Activated CD4-positive, alpha-beta memory T cell treated with anti-CD3 and anti-CD28 coated beads for 36 hours (primary cell): ENCODE results near the gene LPP. TPM values are rescaled to one million over a fixed set of nuclear protein-coding genes. Genes with fewer than 3 reads are reported as not detected.

ENCODE experiments used
- CTCF ChIA-PET: fragments of 350-600 bp; sonication (Branson Sonifier 250); formaldehyde crosslinking; loops from one replicate; lab custom pipeline; 2021; ENCODE audit warnings: antibody characterized with exemption, inconsistent platforms; lab: Charles Lee
- POLR2A ChIA-PET: fragments of 350-600 bp; sonication (Branson Sonifier 250); formaldehyde crosslinking; loops from one replicate; lab custom pipeline; 2021; ENCODE audit warnings: antibody characterized with exemption; lab: Charles Lee
- DNase-seq: peaks from one replicate; pipeline ENCODE4 v3.0.0-alpha.2; 2020
- H3K27ac Mint-ChIP-seq: one replicate; pipeline ENCODE4 v1.8.0; 2021; ENCODE audit warnings: mixed read lengths
- H3K27me3 Mint-ChIP-seq: one replicate; pipeline ENCODE4 v1.8.0; 2021; ENCODE audit warnings: mixed read lengths
- H3K36me3 Mint-ChIP-seq: one replicate; pipeline ENCODE4 v1.8.0; 2021; ENCODE audit warnings: mixed read lengths
- H3K4me1 Mint-ChIP-seq: one replicate; pipeline ENCODE4 v1.8.0; 2021; ENCODE audit warnings: low read depth, mixed read lengths
- H3K4me3 Mint-ChIP-seq: one replicate; pipeline ENCODE4 v1.8.0; 2021; ENCODE audit warnings: mild to moderate bottlenecking, mixed read lengths
- H3K9me3 Mint-ChIP-seq: one replicate; pipeline ENCODE4 v1.8.0; 2021; ENCODE audit warnings: mixed read lengths
- intact Hi-C: fragments of 100-400 bp; cut with micrococcal nuclease; formaldehyde crosslinking; loops from one replicate; pipeline ENCODE4 v1.15.1; 2023
- total RNA-seq, 2 experiments: library from RNA; stranded (reverse); gene quantifications; one replicate each; pipeline ENCODE4 v1.2.3, GENCODE V29; 2021

LPP gene
- total RNA-seq, 2 experiments from 2014 or later: 41.0 to 43.6 TPM

DNA sequence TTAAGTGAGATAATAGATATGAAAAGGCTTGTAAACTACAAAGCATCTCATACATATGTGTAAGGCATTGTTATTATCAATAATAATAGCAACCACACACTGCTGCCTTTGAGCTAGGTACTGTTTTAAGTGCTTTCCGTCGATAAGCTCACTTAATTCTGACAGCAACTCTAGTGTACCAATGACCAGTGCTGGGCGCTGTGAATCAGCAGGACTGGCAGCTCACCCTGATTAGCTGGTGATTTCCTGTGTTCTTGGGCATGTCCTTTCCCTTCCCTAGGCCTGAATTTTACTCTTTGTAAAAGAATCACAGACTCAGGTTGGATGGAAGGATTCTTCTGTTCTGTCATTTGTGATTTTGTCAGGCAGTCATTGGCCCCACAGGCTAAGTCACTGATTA, 215.6 kb downstream of the LPP start:
- Mint-ChIP-seq H3K9me3 (no peaks in the 10 kb centered on the region), H3K36me3 (peaks cover 3% of the 10 kb centered on the region), H3K4me1 (peaks cover 9% of the 10 kb centered on the region), H3K27ac (no peak overlapping the region), H3K4me3 (no peak overlapping the region), H3K27me3 (no peaks in the 10 kb centered on the region)
- ChIA-PET CTCF (interaction anchor here (2.3 kb wide), 1 partner anchor 630 kb away, joined by 9 read pairs; no protein-coding TSS in a partner anchor), POLR2A (no interaction called here)
- intact Hi-C loops: no loop called here
- no peak for DNase-seq

DNA sequence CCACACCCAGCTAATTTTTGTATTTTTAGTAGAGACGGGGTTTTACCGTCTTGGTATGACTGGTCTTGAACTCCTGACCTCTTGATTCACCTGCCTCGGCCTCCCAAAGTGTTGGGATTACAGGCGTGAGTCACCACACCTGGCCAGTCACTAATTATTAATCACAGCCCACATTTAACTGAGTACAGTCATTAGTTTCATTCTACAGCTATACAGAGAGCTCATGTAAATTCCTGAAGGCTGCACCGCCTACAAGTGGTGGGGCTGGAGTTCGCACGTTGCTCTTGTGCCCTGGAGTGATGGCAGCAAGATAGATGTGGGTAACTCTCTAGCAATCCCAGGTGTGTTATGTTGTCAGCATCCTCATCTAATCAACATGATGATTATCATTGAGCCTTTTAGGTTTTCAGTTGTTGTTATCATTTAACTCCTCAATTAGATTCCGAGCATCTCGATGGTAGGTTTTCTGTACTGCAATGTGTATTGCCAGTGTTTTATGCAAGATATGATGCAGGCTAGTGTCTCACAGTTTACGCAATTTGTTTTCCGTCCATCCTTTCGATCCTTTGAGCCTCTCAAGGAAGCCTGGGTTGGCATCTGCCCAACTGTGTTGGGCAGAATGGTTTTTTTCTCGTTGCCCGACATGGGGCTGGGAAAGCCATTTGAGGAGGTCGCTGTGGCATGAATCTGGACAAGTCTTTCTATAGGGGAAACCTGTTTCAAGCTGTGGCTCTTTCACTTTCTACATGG, 216.3 kb downstream of the LPP start:
- Mint-ChIP-seq H3K36me3 (peaks cover 4% of the 10 kb centered on the region), H3K27ac (no peak overlapping the region), H3K4me3 (no peak overlapping the region), H3K4me1 (peaks cover 9% of the 10 kb centered on the region), H3K27me3 (no peaks in the 10 kb centered on the region), H3K9me3 (no peaks in the 10 kb centered on the region)
- ChIA-PET POLR2A (no interaction called here), CTCF (interaction anchor here (2.3 kb wide), 1 partner anchor 630 kb away, joined by 9 read pairs; no protein-coding TSS in a partner anchor)
- no peak for DNase-seq
- intact Hi-C loops: no loop called here

DNA sequence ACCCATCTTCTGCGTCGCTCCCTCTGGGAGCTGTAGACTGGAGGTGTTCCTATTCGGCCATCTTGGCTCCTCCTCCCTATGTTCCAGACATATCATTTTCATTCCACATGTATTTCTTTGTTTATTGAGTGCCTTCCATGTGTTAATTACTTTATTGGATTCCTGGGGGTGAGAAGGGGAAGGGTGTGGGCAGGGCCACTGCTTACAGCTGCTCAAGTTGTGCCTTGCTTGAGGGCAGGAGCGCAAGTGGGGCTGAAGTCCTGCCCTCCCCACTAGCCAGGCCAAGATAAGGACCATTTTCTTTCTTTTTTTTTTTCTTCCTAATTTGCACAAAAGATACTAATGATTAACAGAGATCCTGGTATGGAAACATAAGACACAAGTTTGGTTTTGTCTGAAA, 224.8 kb downstream of the LPP start:
- intact Hi-C loops: no loop called here
- Mint-ChIP-seq H3K27ac (no peak overlapping the region), H3K36me3 (peaks cover 7% of the 10 kb centered on the region), H3K4me1 (no peaks in the 10 kb centered on the region), H3K4me3 (no peak overlapping the region), H3K27me3 (no peaks in the 10 kb centered on the region), H3K9me3 (no peaks in the 10 kb centered on the region)
- ChIA-PET CTCF (no interaction called here), POLR2A (no interaction called here)
- no peak for DNase-seq

DNA sequence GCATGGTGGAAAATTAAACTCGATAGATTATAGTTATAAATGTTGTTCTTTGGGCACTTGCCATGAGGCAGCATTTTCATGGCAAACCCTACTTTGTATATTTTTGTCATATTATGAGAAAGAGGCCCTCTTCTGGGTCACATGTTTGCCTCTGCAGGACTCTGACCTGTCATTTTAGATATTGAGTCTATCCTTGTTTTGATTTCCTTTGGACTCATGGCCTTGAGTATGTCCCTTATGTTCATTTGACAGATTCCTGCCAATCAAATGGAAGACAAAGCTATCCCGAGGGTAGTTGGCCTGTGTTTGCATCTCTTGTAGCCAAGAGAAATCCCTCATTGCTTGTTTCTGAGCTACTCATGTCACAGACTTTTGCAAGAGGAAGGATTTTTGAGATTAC, 226.3 kb downstream of the LPP start:
- ChIA-PET POLR2A (no interaction called here), CTCF (no interaction called here)
- DNase-seq: no peak
- Mint-ChIP-seq H3K9me3 (no peaks in the 10 kb centered on the region), H3K4me3 (no peak overlapping the region), H3K27ac (no peak overlapping the region), H3K36me3 (peaks cover 7% of the 10 kb centered on the region), H3K27me3 (no peaks in the 10 kb centered on the region), H3K4me1 (no peaks in the 10 kb centered on the region)
- intact Hi-C loops: no loop called here

DNA sequence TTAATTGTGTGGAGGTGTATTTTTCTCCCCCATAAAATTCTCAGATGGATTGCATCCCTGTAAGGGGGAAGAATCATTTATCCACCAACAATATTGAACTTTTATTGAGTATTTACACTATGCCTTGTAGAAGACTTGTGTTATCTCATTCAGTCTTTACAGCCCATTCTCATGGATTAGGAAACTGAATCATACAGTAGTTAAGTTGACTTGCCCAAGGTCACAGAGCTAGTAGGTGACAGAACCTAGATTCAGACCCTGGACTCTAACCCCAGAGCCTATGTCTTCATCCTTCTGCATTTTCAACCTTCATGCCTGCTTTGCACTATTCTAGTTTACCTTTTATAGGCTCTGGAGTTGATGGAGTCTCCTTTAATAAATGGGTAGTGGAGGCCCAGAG, 226.8 kb downstream of the LPP start:
- Mint-ChIP-seq H3K36me3 (peaks cover 4% of the 10 kb centered on the region), H3K27me3 (no peaks in the 10 kb centered on the region), H3K27ac (no peak overlapping the region), H3K9me3 (no peaks in the 10 kb centered on the region), H3K4me3 (no peak overlapping the region), H3K4me1 (peaks cover 2% of the 10 kb centered on the region)
- ChIA-PET CTCF (no interaction called here), POLR2A (no interaction called here)
- DNase-seq: no peak
- intact Hi-C loops: no loop called here

DNA sequence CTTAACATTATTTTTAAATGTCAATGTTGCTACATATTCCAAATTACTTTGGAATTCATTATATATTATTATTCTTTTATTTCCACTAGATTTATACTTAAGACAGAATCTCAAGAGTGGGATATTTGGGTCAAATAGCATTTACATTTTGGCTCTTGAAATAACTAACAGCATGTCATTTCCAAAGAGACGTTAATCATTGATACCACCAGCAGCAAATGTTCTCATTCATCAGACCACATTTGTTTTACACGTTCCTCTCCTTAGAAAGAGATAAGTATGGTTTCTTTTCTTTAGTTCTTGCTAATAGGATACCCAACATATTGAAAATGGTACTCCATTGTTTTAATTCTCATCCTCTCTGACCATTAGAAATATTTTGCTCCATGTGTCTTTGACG, 229.8 kb downstream of the LPP start:
- no peak for DNase-seq
- POLR2A ChIA-PET: no interaction called here

DNA sequence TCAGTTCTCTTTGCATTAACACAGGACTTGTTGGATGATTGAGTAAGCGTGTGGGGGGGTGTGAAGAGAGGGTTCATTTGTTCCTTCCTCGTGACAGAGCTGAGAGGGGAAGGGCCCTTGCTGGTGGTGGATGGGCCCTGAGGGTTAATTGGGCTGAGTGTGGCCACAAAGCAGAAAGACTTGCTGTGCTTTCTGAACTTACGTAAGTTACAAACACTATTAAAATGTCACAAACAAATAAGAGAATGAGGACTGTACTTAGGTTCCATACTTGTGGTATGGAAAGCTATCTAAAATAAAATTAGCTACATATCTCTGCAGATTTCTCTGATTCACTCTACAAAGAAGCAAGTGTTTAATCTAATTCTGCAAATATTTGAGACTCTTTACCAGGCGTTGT, 231.3 kb downstream of the LPP start:
- CTCF ChIA-PET: no interaction called here
- no peak overlapping the region for H3K27ac Mint-ChIP-seq
- no peak overlapping the region for H3K4me3 Mint-ChIP-seq
- DNase-seq: no peak
- no peaks in the 10 kb centered on the region for H3K9me3 Mint-ChIP-seq
- intact Hi-C loops: no loop called here
- peaks cover 18% of the 10 kb centered on the region for H3K4me1 Mint-ChIP-seq
- no peaks in the 10 kb centered on the region for H3K27me3 Mint-ChIP-seq
- POLR2A ChIA-PET: no interaction called here
- peaks cover 3% of the 10 kb centered on the region for H3K36me3 Mint-ChIP-seq

More for the DNA sequence above, 229.8 kb downstream of the LPP start:
- intact Hi-C loops: no loop called here
- Mint-ChIP-seq H3K27me3 (no peaks in the 10 kb centered on the region), H3K4me1 (peaks cover 6% of the 10 kb centered on the region), H3K4me3 (no peak overlapping the region), H3K9me3 (no peaks in the 10 kb centered on the region), H3K27ac (no peak overlapping the region), H3K36me3 (peaks cover 3% of the 10 kb centered on the region)
- CTCF ChIA-PET: no interaction called here

DNA sequence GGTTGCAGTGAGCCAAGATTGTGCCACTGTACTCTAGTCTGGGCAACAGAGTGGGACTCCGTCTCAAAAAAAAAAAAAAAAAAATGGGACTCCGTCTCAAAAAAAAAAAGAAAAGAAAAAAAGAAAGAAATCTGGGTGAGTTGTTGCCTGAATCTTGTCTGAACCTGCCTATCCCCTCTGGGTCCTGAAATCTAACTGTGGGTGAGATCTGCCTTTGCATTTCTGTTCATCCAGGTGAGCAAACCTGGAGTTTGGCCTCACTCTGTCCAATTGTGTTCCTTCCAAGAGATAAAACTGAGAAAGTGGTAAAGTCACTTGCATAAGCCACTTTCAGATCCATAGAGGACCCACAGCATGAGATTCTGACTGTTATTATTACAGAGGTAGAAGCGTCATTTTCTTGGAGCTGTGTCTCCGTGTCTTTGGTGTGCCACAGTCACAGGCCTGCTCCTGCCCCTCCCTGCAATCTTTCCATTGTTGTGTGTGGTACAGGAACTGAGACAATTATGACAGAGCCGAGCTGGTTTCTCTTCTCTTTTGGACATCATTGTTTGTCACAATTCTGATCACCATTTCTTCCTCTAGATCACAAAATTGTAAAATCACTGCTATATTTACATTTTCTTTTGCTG, 235.9 kb downstream of the LPP start:
- no peaks in the 10 kb centered on the region for H3K36me3 Mint-ChIP-seq
- ChIA-PET CTCF (interaction anchor here (1.1 kb wide), 1 partner anchor 650 kb away, joined by 3 read pairs; no protein-coding TSS in a partner anchor), POLR2A (interaction anchor here (0.8 to 1.1 kb wide), 3 partner anchors 10 to 91 kb away, joined by 4 to 5 read pairs (median 4); no protein-coding TSS in a partner anchor)
- no peaks in the 10 kb centered on the region for H3K27me3 Mint-ChIP-seq
- H3K4me3 Mint-ChIP-seq: no peak overlapping the region
- intact Hi-C loops: loop anchor here (1.0 to 10.0 kb wide), 7 partner anchors 51 to 651 kb away; no protein-coding TSS in a partner anchor
- peak overlapping the region; percentile 50 for H3K27ac Mint-ChIP-seq
- H3K9me3 Mint-ChIP-seq: no peaks in the 10 kb centered on the region
- DNase-seq: peak; percentile 74
- H3K4me1 Mint-ChIP-seq: peaks cover 27% of the 10 kb centered on the region

DNA sequence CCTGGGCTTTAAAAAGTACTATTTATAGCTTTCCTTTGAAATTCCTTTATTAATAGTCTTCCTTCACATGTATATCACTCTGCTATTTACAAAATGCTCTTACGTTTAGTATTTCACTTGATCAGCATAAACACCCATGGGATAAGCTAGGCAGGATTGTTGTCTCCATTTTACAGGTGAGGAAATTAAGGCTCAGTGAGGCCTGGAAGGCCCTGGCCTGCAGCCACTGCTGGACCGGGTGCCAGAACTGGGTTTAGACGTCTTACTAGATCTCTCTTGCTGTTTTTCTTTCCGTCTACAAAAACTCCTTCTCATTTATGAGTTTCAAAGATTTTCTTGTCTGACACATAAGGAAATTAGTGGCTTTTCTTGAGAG, 236.4 kb downstream of the LPP start:
- Mint-ChIP-seq H3K27me3 (no peaks in the 10 kb centered on the region), H3K9me3 (no peaks in the 10 kb centered on the region), H3K27ac (no peak overlapping the region), H3K4me3 (no peak overlapping the region), H3K36me3 (no peaks in the 10 kb centered on the region), H3K4me1 (peaks cover 27% of the 10 kb centered on the region)
- ChIA-PET POLR2A (interaction anchor here (0.8 to 1.1 kb wide), 3 partner anchors 9 to 92 kb away, joined by 4 to 5 read pairs (median 4); no protein-coding TSS in a partner anchor), CTCF (interaction anchor here (1.1 kb wide), 1 partner anchor 650 kb away, joined by 3 read pairs; no protein-coding TSS in a partner anchor)
- DNase-seq: no peak
- intact Hi-C loops: loop anchor here (1.0 to 10.0 kb wide), 7 partner anchors 51 to 652 kb away; no protein-coding TSS in a partner anchor

DNA sequence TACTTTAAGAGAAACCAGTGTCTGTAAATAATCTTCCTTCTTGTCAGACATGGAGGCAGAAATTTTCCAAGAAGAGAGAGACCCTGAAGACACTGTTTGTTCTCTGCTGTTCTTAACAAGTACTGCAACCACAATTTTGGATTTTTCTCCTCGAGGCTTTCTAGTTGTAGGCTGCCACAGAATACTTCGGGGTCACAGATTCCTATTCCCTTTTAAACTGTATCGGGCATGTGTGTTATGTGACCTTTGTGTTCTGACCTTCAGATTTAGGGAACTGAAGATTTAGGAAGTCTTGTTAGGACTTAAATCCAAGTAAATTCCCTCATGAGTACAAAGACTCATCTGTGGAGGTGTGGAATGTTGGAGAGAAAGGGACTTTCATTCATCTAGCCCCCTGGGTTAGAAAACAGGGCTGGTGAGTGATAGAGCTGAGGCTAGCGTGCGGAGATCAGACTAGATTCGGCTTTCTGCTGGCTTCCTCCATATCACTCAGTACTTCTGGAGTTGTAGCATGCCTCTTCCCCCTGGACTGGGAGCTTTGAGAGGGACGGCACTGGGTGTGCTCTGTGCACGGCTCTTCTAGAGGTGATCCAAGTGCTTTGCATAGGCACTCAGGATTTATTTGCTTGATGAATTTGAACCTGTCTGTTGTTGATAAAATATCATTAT, 237.0 kb downstream of the LPP start:
- H3K27me3 Mint-ChIP-seq: no peaks in the 10 kb centered on the region
- intact Hi-C loops: loop anchor here (1.0 to 10.0 kb wide), 7 partner anchors 52 to 652 kb away; no protein-coding TSS in a partner anchor
- no peak for DNase-seq
- CTCF ChIA-PET: interaction anchor here (1.1 kb wide), 1 partner anchor 651 kb away, joined by 3 read pairs; no protein-coding TSS in a partner anchor
- no peak overlapping the region for H3K27ac Mint-ChIP-seq
- POLR2A ChIA-PET: no interaction called here
- H3K9me3 Mint-ChIP-seq: no peaks in the 10 kb centered on the region
- H3K4me1 Mint-ChIP-seq: peaks cover 22% of the 10 kb centered on the region
- no peak overlapping the region for H3K4me3 Mint-ChIP-seq
- H3K36me3 Mint-ChIP-seq: no peaks in the 10 kb centered on the region

DNA sequence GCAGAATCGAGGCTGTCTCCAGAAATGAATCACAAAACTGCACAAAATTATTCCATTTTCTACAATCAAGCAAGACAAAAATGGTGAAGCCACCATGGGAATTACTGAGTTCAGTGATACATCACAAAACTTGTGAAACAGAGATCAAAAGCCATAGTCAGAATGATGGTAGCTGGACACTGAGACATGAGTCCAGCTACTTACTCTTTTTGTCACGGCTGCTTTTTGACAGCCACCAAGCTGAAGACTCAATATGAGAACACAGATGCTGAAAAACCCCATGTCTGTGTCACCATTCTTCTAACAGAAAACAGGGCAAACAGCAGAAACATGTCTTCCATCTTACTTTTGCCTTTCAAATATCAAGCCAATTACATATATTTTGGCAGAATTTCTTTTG, 237.6 kb downstream of the LPP start:
- peaks cover 25% of the 10 kb centered on the region for H3K4me1 Mint-ChIP-seq
- DNase-seq: no peak
- no peaks in the 10 kb centered on the region for H3K9me3 Mint-ChIP-seq
- no peak overlapping the region for H3K27ac Mint-ChIP-seq
- ChIA-PET CTCF (no interaction called here), POLR2A (no interaction called here)
- H3K27me3 Mint-ChIP-seq: no peaks in the 10 kb centered on the region
- intact Hi-C loops: loop anchor here (2.0 to 10.0 kb wide), 6 partner anchors 93 to 653 kb away; no protein-coding TSS in a partner anchor
- no peak overlapping the region for H3K4me3 Mint-ChIP-seq
- no peaks in the 10 kb centered on the region for H3K36me3 Mint-ChIP-seq

DNA sequence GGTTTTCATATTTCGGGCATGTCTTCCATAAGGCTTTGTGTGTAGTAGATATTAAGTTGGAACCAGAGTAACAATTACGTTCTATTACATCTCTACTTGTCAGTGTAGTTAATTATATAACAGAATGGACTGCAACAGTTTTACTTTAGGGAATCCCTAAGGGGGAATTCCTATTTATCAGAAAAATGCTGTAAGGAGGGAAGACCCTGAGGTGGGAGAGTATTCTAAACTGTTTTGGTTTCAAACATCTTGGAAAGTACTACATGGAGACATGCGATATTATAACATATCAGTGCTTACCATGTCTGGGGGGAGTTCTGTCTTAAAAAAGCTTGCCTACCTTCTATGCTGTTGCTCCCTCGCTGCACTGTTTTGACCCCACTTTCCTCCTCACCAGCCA, 238.1 kb downstream of the LPP start:
- intact Hi-C loops: loop anchor here (10.0 kb wide), 3 partner anchors 123 to 587 kb away; no protein-coding TSS in a partner anchor
- no peaks in the 10 kb centered on the region for H3K9me3 Mint-ChIP-seq
- no peaks in the 10 kb centered on the region for H3K36me3 Mint-ChIP-seq
- CTCF ChIA-PET: no interaction called here
- no peaks in the 10 kb centered on the region for H3K27me3 Mint-ChIP-seq
- H3K27ac Mint-ChIP-seq: no peak overlapping the region
- no peak for DNase-seq
- POLR2A ChIA-PET: no interaction called here
- no peak overlapping the region for H3K4me3 Mint-ChIP-seq
- H3K4me1 Mint-ChIP-seq: peaks cover 29% of the 10 kb centered on the region
